SK-N-SH (cell line): ENCODE data around the gene TOLLIP.

ENCODE experiments used
- CTCF ChIP-seq: fragments of 200-600 bp; sonication (generic); IDR thresholded peaks from 2 replicates; pipeline ENCODE4 v1.6.1; 2017; ENCODE audit warnings: antibody characterized with exemption, mild to moderate bottlenecking, moderate library complexity
- POLR2AphosphoS5 ChIP-seq: IDR thresholded peaks from 2 replicates; pipeline ENCODE4 v1.6.1; 2012; ENCODE audit warnings: low read depth, low read length

DNA sequence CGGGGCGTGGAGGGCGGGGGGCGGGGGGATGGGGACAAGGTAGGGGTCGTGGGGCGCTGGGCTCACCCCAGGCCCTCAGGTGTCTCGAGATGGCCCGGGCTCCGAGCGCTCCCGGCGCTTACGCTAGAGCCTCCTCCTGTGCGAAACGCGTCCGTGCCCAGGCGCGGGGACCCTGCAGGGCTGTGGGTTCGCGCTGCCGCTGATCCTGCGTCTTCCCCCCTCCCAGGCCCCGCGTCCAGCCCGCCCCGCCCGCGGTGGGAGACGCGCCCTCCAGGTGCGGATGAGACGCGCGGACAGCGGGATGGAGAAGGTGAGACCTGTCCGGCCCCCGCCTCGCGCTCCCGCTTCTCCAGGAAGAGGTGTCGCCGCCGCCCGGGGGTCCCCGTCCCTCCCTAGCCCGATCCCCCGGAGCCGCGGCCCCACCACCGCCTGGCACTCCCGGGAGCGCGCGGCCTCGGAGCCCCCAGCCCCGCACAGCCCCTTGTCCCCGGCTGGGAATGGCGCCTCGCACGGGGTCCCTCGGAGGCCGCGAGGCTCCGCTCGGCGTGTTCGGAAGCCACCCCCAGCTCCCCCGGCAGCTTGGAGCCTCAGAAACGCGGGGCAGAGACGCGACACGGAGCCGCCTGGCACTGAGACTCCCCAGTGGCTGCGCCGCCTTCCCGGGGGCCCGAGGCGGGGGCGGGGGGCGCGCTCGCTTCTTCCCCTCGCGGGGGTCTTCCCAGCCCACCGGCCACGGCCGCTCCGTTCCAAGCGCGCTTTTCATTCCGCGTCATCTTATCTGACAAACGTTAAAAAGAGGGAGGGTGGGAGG lies 27.6 kb upstream of the TOLLIP start:
- TF ChIP-seq POLR2AphosphoS5 (no peak), CTCF (no peak)
